A673 (cell line): ENCODE measurements around the gene FETUB. TPM values are rescaled to one million over a fixed set of nuclear protein-coding genes. Genes with fewer than 3 reads are reported as not detected.

Experiments used
- BruUV-seq: library from RNA; stranded (reverse); fragments of 400-500 nt; replicated peaks from 2 replicates; lab custom pipeline; 2021; lab: Mats Ljungman, UMichigan
- CTCF ChIA-PET: fragments of 300-600 bp; sonication (Branson Sonifier 250); formaldehyde crosslinking; loops from one replicate; lab custom pipeline; 2022; ENCODE audit warnings: antibody characterized with exemption; lab: Charles Lee
- POLR2A ChIA-PET: fragments of 300-600 bp; sonication (Branson Sonifier 250); formaldehyde crosslinking; loops from one replicate; lab custom pipeline; 2022; ENCODE audit warnings: antibody characterized with exemption; ENCODE audit not compliant: low non-redundant PET; lab: Charles Lee
- DNase-seq: peaks from one replicate; pipeline ENCODE4 v3.0.0-alpha.2; 2015; ENCODE audit warnings: low spot score
- H3K27ac ChIP-seq: fragments of 200-600 bp; sonication (generic); 2 replicates; pipeline ENCODE4 v1.5.1; 2016; ENCODE audit warnings: mixed run types, low read depth, mild to moderate bottlenecking, mixed read lengths, antibody characterized with exemption, low read length; ENCODE audit not compliant: poor library complexity, severe bottlenecking
- H3K27me3 ChIP-seq: fragments of 200-600 bp; sonication (generic); replicated peaks from 2 replicates; pipeline ENCODE4 v1.6.1; 2017; ENCODE audit warnings: mixed run types, low read depth, mild to moderate bottlenecking, mixed read lengths, antibody characterized with exemption, low read length; ENCODE audit not compliant: insufficient read depth, poor library complexity
- H3K36me3 ChIP-seq: fragments of 200-600 bp; sonication (generic); 2 replicates; pipeline ENCODE4 v1.6.1; 2016; ENCODE audit warnings: mixed run types, mild to moderate bottlenecking, mixed read lengths, antibody characterized with exemption, low read length; ENCODE audit not compliant: insufficient read depth, poor library complexity, severe bottlenecking
- H3K4me1 ChIP-seq: fragments of 200-600 bp; sonication (generic); 2 replicates; pipeline ENCODE4 v1.6.1; 2017; ENCODE audit warnings: mixed run types, mild to moderate bottlenecking, mixed read lengths, antibody characterized with exemption, low read length; ENCODE audit not compliant: insufficient read depth, poor library complexity, severe bottlenecking
- H3K4me3 ChIP-seq: fragments of 200-600 bp; sonication (generic); 2 replicates; pipeline ENCODE4 v1.5.1; 2016; ENCODE audit warnings: low read depth, mixed run types, mild to moderate bottlenecking, mixed read lengths, low read length; ENCODE audit not compliant: poor library complexity, severe bottlenecking
- H3K9me3 ChIP-seq: fragments of 200-600 bp; sonication (generic); 2 replicates; pipeline ENCODE4 v1.6.1; 2016; ENCODE audit warnings: mixed run types, low read depth, mild to moderate bottlenecking, mixed read lengths, antibody characterized with exemption, low read length; ENCODE audit not compliant: poor library complexity, severe bottlenecking
- EZH2 ChIP-seq: fragments of 200-600 bp; sonication (generic); IDR thresholded peaks from 2 replicates; pipeline ENCODE4 v1.6.1; 2017; ENCODE audit warnings: borderline replicate concordance, low read depth, mild to moderate bottlenecking, mixed read lengths, antibody characterized with exemption, low read length; ENCODE audit not compliant: poor library complexity, severe bottlenecking
- intact Hi-C: fragments of 100-400 bp; cut with micrococcal nuclease; formaldehyde crosslinking; loops from one replicate; pipeline ENCODE4 v1.10.0; 2022; ENCODE audit not compliant: unreplicated experiment
- total RNA-seq: library from RNA; stranded (reverse); gene quantifications from 2 replicates; pipeline ENCODE4 v1.2.3, GENCODE V29; 2021
- TF ChIP-seq, protein P1 (sequence below): fragments of 300-800, 200-600 bp; sonication (generic); conservative IDR thresholded peaks from 2 replicates; pipeline ENCODE4 v1.5.1; 2017; ENCODE audit warnings: low read depth, mild to moderate bottlenecking, antibody characterized with exemption, low read length, moderate library complexity, mixed read lengths

The FETUB gene
- total RNA-seq, 1 experiment from 2014 or later: not detected

DNA sequence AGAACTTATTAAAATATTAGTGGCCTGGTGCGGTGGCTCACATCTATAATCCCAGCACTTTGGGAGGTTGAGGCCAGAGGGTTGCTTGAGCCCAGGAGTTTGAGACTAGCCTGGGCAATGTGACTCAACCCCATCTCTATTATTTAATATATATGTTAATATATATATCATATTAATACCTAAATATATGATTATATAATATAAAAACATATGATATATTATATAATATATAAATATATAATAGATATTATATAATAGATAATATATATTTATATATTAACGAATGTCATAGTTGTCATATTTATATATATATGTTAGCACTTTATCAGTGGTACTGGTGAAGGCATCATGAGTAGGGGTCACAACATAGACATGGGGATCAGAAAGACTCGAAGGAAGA lies 30.9 kb downstream of the FETUB start:
- Histone ChIP-seq H3K27ac (no peak overlapping the region), H3K27me3 (peaks cover 29% of the 10 kb centered on the region), H3K9me3 (no peaks in the 10 kb centered on the region), H3K4me3 (no peak overlapping the region), H3K4me1 (no peaks in the 10 kb centered on the region), H3K36me3 (no peaks in the 10 kb centered on the region)
- ChIA-PET POLR2A (no interaction called here), CTCF (no interaction called here)
- TF ChIP-seq, protein P1, sequence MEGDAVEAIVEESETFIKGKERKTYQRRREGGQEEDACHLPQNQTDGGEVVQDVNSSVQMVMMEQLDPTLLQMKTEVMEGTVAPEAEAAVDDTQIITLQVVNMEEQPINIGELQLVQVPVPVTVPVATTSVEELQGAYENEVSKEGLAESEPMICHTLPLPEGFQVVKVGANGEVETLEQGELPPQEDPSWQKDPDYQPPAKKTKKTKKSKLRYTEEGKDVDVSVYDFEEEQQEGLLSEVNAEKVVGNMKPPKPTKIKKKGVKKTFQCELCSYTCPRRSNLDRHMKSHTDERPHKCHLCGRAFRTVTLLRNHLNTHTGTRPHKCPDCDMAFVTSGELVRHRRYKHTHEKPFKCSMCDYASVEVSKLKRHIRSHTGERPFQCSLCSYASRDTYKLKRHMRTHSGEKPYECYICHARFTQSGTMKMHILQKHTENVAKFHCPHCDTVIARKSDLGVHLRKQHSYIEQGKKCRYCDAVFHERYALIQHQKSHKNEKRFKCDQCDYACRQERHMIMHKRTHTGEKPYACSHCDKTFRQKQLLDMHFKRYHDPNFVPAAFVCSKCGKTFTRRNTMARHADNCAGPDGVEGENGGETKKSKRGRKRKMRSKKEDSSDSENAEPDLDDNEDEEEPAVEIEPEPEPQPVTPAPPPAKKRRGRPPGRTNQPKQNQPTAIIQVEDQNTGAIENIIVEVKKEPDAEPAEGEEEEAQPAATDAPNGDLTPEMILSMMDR: no peak
- TF ChIP-seq EZH2: no peak
- intact Hi-C loops: no loop called here
- no peak for DNase-seq
- no TSS peak for BruUV-seq

GRCh38 chr3:186678604-186679003 lies 38.4 kb downstream of the FETUB start:
- Histone ChIP-seq H3K4me3 (no peak overlapping the region), H3K27ac (no peak overlapping the region), H3K36me3 (no peaks in the 10 kb centered on the region), H3K9me3 (no peaks in the 10 kb centered on the region), H3K4me1 (no peaks in the 10 kb centered on the region), H3K27me3 (peaks cover 44% of the 10 kb centered on the region)
- ChIA-PET POLR2A (no interaction called here), CTCF (no interaction called here)
- DNase-seq: no peak
- no TSS peak for BruUV-seq
- TF ChIP-seq, protein P1: no peak
- no peak for TF ChIP-seq EZH2
- intact Hi-C loops: no loop called here

DNA sequence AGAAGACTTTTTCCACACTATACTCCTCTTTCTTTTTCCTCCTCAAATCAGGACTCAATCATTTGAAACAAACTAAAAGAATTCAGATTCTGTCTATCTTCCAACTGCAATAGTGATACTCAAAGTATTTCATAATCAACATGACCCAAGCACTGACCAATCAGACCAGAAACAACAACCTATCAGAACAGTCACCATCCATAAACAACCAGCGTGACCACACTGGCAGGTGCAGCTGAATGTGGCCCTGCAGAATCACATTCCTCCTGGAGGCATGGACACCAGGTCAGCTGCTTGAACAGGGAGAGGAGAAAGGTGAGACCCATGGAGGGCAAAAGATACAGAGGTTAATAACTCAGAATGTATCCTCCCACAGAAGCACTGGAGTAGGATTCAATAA lies 39.0 kb downstream of the FETUB start:
- intact Hi-C loops: no loop called here
- POLR2A ChIA-PET: no interaction called here
- DNase-seq: no peak
- Histone ChIP-seq H3K27me3 (peaks cover 39% of the 10 kb centered on the region), H3K9me3 (no peaks in the 10 kb centered on the region), H3K4me1 (no peaks in the 10 kb centered on the region), H3K4me3 (no peak overlapping the region), H3K36me3 (no peaks in the 10 kb centered on the region), H3K27ac (no peak overlapping the region)
- BruUV-seq: no TSS peak
- no peak for TF ChIP-seq EZH2
- TF ChIP-seq, protein P1: no peak
- CTCF ChIA-PET: no interaction called here
